NCI-H526 (cell line): ENCODE results near the gene AIRE.
"Not testable (repeated sequence)": the region's sequence is repeated elsewhere in the genome, so short reads cannot be mapped to it uniquely, and the experiment has no call there.

Source experiments
- DNase-seq, 2 experiments: peaks; one replicate each; lab custom pipeline; 2025; lab: John Stamatoyannopoulos, UW

Gene AIRE

DNA sequence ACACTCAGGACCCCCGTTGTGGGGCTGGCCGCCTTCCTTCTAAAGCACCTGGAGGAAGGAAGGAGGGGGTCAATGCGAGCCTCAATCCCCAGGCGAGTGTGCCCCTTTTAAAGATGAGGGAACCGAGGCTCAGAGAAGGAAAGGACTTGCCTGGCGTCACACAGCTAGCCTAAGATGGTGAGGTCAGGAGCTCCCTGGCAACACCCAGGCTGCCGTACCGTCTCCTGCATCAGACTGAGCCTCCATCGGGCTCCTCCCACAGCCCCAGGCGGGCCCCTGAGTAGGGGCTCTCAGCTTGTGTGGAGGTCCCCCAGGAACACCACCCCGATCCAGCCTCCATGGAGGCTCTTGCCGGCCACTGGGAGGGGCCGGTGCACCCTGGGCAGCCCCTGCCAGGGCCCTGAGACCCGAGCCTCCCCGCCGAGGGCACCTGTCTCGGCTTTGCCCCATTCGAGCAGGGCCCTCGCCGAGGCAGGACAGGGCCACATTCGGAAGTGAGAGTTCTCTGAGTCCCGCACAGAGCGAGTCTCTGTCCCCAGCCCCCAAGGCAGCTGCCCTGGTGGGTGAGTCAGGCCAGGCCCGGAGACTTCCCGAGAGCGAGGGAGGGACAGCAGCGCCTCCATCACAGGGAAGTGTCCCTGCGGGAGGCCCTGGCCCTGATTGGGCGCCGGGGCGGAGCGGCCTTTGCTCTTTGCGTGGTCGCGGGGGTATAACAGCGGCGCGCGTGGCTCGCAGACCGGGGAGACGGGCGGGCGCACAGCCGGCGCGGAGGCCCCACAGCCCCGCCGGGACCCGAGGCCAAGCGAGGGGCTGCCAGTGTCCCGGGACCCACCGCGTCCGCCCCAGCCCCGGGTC is at the start of gene AIRE:
AIRE (plus strand) TSS at position 739 of the 855 bp plus-strand sequence. CDS start 131 bp downstream, outside the sequence.
- no peak for DNase-seq

DNA sequence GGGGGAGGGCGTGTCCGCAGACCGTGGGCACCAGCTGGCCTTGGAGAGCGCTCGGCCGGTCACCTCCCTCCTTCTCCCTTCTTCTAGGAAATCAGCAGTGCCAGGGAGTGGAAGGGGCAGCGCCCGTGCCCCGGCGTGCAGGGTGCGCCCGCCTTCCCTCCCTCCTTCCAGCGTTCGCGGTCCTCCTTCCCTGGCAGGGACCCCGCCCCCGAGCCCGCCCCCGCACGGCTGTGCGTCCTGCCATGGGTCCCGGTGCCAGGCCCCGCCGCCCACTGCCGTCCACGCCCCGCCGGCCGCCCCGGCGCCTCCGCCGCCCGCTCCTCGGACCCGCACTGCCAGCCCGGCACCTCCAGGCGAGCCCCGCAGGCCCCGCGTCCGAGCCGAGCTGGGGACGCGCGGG is 45.3 kb upstream of the AIRE start:
- not testable (repeated sequence) for DNase-seq

DNA sequence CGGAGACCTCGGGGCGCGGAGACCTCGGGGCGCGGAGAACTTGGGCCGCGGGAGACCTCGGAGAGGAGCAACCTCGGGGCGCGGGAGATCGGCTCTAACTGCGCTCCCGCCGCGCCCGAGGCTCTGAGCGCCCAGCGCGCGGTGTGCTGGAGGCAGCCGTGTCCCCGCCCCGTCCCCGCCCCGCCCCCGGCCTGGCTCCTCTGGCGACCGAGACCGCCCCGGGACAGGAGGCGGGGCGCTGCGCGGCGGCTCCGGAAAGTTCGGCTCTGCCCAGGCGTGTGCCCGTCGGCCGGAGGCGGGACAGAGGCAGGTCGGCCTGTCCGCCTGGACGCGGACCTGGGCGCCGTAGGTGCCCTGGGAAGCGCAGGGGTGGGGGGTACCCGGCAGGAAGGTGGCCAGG is 44.8 kb upstream of the AIRE start, which contains the start of gene ICOSLG:
ICOSLG (minus strand) TSS at position 102 of the 400 bp plus-strand sequence. CDS start 126 bp downstream, outside the sequence.
- not testable (repeated sequence) for DNase-seq

DNA sequence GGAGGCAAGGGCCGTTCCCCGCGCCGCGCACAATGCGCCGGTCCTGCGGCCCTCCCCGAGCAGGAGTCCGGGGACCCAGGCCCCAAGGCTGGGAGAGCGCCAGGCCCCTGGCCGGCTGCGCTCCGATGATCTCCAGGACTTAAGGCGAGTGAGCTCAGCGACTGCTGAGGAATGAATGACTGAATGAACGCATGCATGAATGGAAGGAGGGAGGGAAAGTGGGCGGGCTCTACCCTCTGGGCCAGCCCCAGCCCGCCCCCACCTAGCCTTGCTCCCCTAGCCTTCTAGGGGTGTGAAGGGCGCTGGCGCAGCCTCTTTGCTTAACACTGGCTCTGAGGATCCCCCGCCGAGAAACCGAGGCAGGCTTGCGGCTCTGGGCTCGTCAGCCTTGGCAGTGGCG is 44.4 kb upstream of the AIRE start:
- DNase-seq: not testable (repeated sequence)

DNA sequence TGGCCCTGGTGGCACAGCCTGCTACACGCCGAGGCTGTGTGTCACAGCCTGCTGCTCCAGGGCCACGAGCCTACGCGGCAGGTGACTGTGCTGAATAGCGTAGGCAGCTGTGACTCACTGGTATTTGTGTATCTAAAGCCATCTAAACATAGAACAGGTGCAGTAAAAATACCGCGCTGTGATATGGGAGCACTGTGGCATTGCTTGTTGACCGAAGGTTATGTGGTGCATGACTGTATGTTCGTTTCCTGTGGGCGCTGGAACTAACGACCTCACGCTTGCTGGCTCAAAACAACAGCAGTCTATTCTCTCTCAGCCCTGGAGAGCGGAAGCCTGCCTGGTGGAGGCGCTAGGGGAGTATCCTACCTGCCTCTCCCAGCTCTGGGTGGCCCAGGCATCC is 41.7 kb upstream of the AIRE start:
- DNase-seq: not testable (repeated sequence)

DNA sequence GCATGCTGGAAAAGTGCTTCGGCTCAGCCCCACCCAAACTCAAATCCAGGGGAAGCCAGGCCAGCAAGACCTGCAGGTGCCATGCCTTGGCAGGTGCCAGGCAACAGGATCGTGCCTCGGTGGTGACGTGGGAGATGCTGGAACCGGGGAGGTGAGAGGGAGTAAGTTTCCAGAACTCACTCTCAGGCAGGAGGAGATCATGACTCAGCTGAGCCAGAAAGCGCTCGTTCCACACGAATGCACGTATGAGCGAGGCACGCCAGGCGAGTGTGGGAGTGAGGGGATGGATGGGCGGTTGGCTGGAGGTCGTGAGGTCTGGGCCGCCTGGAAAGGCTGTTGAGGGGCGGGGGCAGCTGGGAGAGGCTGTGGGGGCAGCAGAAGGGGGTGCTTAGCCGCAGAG is 37.8 kb upstream of the AIRE start:
- not testable (repeated sequence) for DNase-seq

DNA sequence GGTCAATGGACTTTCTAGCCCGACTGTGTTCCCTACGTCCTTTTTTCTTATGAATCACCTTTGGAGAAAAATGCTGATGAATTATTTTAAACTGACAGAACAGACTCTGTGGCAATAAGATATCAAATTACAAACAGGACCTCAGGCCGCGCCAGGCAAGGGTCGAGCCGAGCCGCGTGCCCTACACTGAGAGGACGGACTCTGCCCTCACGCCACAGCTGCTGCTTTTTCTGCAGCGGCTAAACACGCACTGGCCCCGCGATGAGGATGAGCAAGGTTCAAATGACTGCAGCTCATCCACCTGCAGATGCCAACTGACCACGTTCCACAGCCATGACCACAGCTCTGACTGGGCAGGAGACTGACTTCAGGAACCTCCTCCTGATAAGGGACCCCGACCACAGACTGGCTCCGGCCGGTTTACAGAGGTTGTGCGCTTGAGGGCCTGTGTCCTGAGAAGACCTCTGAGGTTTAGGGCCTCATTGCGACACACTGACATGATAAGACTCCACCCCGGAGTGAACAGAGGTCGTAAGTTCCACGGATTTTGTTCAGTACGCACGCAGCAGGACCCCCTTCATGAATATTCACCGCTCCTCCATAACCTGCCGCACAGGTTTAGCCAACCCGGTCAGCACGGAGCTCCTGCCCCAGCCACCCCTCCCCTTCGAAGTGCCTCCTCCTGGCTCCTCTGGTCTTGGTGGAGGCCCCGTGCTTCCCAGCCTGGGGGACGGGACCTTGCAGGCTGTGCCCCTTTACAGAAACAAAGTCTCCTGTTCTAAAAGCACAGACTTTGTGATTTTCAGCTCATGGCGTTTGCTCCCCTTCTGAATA is 36.3 kb upstream of the AIRE start:
- not testable (repeated sequence) for DNase-seq

DNA sequence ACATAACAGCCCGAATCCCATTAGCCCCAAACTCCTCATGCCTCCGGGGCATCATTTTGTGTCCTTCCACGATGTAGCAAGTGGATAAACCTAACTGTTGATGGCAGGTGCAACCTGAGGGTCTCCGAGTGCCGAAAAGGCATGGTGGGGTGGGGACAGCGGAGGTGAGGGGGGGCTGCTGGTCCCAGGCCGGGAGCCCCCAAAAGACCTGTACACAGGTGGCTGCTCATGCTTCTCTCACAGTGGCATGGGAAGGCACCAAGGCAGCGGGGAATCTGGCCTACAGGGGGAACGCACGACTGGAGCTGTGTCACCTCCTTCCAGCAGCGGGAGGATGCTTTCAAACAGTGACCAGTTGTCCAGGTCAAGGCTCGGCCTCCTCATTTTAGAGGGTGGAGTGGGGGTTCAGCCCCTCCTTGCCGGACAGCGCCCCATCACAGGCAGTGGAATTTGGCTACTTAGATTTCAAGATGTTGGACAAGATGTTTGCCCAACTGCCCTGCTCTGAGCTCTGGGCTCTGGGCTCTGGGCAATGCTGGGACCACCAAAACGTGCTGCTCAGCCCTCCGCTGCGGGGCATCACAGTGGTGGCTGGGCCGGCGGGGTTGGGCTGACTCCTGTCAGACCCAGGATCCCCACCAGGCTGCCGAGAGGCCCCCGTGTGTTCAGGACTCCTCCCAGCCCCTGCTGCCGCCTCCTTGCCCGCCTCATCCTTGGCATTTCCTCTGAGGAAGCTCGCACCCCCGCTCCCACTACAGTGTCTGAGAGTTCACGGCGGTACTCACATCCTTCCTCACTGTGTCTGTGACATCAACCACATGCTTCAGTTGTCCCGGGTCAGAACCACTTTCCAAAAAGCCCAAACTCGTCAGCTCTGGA is 31.6 kb upstream of the AIRE start:
- DNase-seq: no peak

DNA sequence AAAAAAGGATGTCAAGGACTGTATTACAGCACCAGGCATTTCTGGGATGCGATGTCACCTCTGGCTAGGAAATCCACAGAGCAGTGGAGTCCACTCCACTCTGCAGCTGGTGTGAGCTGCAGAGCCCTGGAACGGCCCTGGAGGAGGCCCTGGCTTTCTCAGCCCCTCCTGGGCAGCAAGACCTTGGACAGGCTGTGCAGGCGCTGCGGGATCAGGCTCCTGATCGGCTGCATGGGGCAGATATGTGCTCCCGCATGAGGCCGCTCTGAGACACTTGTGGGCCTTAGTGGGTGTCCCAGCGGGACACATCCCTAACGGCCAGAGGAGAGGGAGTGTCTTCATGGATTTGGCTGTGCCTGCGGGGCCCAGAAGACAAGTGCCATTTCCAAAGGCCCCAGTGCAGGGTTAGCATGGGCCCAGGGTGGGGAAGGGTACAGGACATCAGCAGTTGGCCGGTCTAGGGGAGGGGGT is 30.1 kb upstream of the AIRE start:
- DNase-seq: no peak

DNA sequence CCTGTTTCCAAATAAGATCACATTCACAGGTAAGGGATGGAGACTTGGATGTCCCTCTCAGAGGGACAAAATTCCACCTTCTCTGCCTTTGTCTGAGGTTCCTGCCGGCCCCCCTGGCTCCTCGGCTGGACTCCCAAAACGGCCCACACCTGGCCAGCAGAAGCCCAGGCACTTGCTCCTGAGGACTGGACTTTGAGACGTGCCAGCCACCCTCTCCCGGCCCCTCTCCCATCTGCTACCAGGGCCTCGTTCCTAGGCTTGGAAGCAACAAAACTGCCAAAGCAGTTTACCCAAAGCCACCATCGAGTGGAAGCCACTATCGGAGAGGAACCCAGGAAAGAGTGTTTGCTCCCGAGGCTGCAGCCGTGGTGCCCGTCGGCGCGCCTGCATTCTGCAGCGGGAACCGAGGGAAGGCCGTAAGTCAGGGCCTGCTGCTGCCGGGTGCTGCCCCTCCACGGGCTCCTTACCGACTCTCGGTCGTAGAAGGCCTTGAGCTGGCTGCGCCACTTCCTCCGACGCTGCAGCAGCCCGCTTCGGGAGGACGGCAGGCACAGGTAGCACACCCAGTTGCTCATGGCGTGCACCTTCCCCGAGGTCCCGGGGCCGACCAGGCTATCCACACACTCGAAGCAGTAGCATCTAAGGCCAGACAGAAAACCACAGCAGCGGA is 27.5 kb upstream of the AIRE start:
- DNase-seq: no peak

DNA sequence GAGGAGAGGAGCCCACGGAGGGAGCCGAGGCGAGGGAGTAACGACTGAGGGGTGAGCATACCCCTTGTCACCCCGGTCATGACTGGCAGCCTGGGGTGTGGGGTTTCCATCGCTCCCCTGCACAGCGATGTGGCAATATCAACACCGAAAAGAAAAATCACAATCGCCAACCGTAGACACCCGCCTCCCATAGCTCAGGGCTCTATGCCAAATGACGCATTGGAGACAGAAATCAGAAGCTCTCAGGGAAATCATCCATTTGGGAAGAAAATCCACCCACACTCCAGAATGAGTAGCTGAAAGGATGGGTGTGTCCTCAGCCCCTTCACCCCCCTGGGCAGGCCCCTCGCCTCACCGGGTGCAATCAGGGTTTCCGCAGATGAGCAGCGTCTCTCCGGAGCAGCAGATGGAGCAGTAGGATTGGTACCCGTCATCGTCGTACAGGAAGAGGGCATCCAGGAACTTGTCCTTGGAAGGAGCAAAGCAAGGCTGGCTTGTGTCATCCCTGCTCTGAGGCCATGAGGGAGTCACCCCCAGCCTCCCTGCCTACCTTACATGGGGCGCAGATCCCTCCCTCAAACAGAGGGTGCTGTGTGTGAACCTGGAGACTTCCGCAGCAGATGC is 26.5 kb upstream of the AIRE start:
- no peak for DNase-seq

DNA sequence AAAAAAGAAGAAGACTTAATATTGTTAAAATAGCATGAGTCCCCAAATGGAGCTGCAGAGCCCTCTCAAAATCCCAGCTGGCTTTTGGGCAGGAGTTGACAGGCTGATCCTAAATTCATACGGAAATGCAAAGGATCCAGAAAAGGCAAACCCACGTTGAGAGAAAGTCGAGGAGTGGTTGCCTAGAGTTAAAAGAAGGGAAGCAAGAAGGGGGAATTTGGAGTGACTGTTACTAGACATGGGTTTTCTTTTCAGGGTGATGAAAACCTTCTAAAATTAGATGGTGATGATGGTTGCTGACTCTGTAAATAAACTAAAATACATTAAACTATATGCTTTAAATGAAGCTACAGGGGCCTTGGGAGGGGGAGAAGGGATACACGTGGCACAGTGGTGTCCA is 25.6 kb upstream of the AIRE start:
- no peak for DNase-seq

DNA sequence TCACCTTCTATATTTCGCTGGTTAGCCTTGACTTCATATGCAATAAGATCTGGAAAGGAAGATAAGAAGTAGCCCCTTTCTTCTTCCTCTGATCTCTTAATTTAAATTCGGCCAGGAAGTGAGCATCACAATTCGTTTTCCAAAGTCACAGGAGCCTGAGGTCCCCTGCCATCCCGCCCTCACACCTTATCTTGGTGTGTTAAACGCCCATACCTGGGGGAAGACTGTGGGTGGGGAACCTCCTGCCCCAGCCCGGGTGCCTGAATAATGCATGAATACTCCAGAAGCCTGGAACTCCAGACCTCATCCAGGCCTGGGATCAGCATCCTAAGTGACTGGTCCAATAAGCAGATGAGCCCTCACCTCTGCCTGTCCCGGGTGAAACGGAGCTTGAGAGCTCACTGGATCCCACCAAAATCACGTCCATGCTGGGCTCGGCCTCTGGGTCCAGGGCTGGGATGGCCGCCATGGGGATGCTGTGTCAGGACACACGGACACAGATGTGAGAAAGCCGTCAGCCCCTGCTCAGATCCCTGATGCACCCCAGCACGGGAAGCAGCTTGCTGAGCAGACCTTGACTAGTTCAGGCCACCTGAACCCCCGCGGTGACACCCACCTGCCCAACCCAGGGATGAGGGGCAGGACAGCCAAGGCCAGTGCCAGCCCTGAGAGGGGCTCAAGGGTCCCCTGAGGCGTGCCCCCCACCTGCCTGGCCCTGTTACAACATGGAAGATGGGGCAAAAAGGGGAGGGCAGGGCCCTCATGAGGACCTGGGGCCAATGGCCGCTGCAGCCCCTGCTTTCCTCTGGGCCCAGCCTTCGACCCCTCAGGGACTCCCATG is 24.7 kb upstream of the AIRE start:
- no peak for DNase-seq

DNA sequence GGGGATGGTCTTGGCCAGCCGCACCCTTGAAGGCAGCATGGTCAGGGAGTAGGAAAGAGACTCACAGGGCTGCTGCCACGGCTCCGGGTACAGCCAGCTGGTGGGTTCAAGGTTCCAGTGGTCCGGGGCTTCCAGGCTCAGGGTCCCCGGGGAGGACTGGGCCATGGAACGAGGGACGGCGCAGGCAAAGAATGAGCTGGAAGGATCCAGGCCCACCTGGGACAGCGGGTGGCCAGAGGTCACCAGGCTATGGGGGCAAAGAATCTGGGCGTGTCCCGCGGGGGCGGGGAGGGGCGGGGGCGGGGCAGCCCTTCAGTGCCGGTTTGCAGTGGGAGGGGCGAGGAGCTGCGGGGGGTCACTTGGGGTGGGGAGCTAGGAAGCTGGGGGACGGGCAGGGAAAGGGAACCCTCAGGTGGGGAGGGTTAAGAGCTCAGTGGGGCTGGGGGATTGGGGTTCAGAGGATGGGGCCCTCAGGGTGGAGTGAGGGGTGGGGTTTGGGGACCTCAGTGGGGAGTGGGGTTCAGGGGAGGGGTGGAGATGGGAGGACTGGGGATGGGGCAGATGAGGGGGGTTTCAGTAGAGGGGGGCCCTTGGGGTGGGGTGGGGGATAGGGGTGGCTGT is 23.9 kb upstream of the AIRE start, which contains the start of gene DNMT3L:
DNMT3L (minus strand) TSS at position 223 of the 621 bp plus-strand sequence. CDS start 638 bp downstream, outside the sequence.
- DNase-seq: no peak

DNA sequence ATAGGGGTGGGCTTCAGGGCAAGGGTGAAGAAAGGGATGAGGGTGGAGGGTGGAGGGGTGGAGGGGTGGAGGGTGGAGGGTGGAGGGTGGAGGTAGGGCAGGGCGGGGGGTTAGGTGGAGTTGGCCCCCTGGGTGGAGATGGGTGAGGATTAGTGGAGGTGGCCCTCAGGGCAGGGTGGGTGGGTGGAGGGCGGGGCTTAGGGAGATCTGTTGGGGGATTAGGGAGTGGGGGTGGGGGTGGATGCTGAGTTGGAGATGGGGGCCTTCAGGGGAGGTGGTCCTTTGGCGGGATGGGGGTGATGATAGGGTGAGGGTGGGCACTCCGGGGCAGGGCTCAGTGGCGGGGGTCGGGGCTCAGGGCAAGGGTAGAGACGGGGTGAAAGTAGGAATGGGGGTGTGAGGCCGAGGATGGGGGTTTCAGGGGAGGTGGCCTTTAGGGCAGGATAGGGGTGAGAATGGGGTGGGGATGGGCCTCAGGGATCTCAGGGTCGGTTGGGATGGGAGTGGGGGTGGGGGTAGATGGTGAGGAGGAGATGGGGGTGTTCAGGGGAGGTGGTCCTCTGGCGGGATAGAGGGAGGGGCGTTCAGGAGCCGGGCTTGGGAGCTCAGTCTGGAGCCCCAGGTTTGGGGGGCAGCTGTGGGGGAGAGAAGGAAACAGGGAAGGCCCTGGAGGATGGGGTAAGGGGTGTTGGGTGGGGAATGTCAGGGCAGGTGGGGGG is 23.2 kb upstream of the AIRE start:
- DNase-seq: no peak

DNA sequence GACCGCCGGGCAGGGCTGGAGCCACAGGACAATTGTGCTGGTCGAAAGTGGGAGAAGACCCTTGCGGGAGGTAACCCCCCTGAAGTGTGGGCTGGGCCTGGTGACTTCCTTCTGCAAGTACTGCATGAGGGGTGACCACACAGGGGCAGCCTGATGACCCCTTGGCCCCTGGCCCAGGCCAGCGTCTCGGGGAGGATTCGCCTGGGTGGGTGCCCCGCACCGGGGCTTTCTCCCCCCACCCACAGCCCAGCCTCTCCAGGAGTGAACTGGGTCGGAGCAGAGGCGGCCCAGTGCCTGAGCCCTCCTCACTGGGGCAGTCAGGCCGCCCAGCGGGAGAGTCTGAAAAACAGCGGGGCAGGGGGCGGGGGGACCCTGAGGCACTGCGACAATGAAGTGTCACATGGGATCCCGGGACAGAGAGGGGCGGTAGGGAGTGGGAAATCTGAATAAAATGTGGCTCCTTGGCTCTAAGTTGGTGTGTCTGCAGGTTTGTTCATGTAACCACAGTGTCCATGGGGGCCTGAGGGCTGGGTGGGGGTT is 22.4 kb upstream of the AIRE start:
- DNase-seq: no peak

DNA sequence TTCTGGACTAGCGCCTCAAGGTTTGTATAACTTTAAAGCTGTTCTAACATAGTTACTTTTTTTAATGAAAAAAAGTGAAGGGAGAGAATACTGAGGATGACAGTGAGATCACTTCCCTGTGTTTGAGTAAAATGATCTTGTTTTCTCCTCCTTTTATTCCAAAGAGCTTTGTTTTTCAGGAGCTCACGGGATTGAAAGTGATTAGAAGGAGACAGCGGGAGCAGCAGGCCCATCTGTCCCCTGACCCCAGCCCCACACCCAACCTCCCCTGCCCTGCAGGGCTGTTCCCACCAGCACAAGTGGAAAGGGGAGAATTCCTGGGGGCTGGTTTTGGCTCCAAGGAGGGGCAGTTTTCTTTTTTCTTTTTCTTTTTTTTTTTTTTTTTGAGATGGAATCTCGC is 21.9 kb upstream of the AIRE start:
- DNase-seq: no peak

DNA sequence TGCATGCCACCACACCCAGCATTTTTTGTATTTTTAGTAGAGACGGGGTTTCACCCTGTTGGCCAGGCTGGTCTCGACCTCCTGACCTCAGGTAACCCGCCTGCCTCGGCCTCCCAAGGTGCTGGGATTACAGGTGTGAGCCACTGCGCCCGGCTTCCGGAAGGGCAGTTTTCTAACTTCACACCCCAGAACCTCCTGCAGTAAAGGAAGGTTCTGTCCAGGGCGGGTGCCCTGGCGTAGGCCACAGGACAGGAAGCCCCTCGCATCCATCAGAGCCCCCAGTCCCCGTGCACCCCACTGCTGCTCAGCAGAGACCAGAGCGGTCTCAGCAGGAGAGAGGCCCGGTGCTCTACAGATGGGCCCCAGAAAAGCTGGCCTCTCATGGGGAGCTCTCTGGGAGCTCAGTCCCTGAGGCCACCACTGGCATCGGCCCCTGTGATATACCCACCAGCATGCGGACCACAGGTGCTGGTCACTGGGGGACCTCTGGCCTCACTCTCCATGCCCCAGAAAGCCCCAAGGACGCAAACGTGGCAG is 19.9 kb upstream of the AIRE start:
- DNase-seq: no peak
